Vagina (tissue), 2 donors: Measurements from ENCODE around the gene BASP1.

Experiments used
- POLR2A ChIP-seq, 2 donors: fragments of 450-650 bp; IDR thresholded peaks; one replicate each; pipeline ENCODE4 v1.6.1; 2017; ENCODE audit warnings: antibody characterized with exemption in 2 of 2, mild to moderate bottlenecking in 2 of 2, moderate library complexity in 2 of 2
- TF ChIP-seq, protein P1 (sequence below), 3 experiments: fragments of 450-650 bp in 2 of 3; fragments of 200-600 bp in 1 of 3; sonication (generic) in 1 of 3; IDR thresholded peaks; one replicate each; pipeline ENCODE4 v1.5.1; 2017 to 2019; ENCODE audit warnings: antibody characterized with exemption in 3 of 3, mild to moderate bottlenecking in 2 of 3, moderate library complexity in 2 of 3

DNA sequence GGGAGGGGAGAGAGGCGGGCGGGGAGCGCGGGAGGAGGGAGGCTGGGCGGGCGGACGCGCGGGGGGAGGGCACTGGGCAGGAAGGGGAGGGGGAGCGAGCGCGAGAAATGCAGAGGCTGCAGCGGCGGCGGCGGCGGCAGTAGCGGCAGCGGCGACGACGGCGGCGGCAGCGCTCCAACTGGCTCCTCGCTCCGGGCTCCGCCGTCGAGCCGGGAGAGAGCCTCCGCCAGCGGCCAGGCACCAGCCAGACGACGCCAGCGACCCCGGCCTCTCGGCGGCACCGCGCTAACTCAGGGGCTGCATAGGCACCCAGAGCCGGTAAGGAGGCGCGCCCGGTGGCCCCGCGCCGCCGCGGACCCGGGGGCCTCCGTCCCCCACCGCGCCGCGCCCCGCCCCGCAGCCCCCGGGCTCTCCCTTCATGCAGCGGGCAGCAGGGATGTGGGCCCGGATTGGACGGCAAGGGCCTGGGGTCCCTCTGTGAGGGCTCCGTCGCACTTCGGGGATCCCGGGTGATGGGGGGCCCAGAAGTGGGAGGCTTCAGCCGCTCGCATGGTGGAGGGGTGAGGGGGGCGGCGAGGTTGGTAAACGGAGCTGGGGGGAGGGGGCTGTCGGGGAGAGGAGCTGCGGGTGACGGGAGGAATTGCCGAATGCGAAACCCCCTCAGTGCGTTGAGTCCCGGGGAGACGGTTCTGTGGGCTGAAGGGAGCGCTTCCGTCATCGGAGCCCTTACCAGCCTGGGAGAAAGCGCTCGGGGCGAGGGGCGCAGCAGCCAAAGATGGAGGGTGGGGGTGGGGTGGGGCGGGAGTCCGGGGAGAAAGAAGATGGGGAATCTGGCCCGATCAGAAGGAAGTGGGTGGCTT lies at the start of gene BASP1:
- TF ChIP-seq POLR2A (IDR thresholded peaks at IDR 0.05), result peak in 1 of 2 donors; percentile 39
- TF ChIP-seq, protein P1, sequence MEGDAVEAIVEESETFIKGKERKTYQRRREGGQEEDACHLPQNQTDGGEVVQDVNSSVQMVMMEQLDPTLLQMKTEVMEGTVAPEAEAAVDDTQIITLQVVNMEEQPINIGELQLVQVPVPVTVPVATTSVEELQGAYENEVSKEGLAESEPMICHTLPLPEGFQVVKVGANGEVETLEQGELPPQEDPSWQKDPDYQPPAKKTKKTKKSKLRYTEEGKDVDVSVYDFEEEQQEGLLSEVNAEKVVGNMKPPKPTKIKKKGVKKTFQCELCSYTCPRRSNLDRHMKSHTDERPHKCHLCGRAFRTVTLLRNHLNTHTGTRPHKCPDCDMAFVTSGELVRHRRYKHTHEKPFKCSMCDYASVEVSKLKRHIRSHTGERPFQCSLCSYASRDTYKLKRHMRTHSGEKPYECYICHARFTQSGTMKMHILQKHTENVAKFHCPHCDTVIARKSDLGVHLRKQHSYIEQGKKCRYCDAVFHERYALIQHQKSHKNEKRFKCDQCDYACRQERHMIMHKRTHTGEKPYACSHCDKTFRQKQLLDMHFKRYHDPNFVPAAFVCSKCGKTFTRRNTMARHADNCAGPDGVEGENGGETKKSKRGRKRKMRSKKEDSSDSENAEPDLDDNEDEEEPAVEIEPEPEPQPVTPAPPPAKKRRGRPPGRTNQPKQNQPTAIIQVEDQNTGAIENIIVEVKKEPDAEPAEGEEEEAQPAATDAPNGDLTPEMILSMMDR (IDR thresholded peaks at IDR 0.05), result no peak
